Measurements from ENCODE around the gene STYXL1. TPM values are rescaled to one million over a fixed set of nuclear protein-coding genes. Genes with fewer than 3 reads are reported as not detected.
"Not testable (repeated sequence)": the region's sequence is repeated elsewhere in the genome, so short reads cannot be mapped to it uniquely, and the experiment has no call there.

STYXL1 gene
- total RNA-seq, 3 donors from 2014 or later: 27.5 to 38.3 (median 28.3) TPM

- H3K27me3 ChIP-seq: no peaks in the 10 kb centered on the region
- TF ChIP-seq POLR2A (IDR thresholded peaks at IDR 0.05): no peak
- TF ChIP-seq POLR2AphosphoS5 (IDR thresholded peaks at IDR 0.05): no peak
- no peak for TF ChIP-seq CTCF (IDR thresholded peaks at IDR 0.05)
- intact Hi-C loops (cut with DNase I; ENCODE audit: low total_unique reads): no loop called here
- no peaks in the 10 kb centered on the region for H3K4me1 ChIP-seq
- peak overlapping the region; percentile 74 to 83 for H3K27ac ChIP-seq
- no peaks in the 10 kb centered on the region for H3K36me3 ChIP-seq
- no peak overlapping the region for H3K4me3 ChIP-seq
- peak; percentile 65 to 78 for DNase-seq (ENCODE audit: low spot score in 2 of 2)
- H3K9me3 ChIP-seq: no peaks in the 10 kb centered on the region
These were observed 42.2 kb upstream of the STYXL1 start for GRCh38 chr7:76089865-76090475.

- H3K27ac ChIP-seq: peak overlapping the region in 1 of 2 donors; percentile 63
- H3K4me3 ChIP-seq; H3K27me3 ChIP-seq; DNase-seq (ENCODE audit: low spot score in 2 of 2); H3K36me3 ChIP-seq; intact Hi-C loops (cut with DNase I; ENCODE audit: low total_unique reads); H3K9me3 ChIP-seq; H3K4me1 ChIP-seq: not testable (repeated sequence)
These were observed 39.6 kb upstream of the STYXL1 start for GRCh38 chr7:76087362-76087791.

GRCh38 chr7:76086070-76086469 is 38.3 kb upstream of the STYXL1 start:
- Histone ChIP-seq H3K27me3 (no peaks in the 10 kb centered on the region), H3K36me3 (no peaks in the 10 kb centered on the region), H3K27ac (no peak overlapping the region), H3K4me3 (no peak overlapping the region), H3K9me3 (no peaks in the 10 kb centered on the region), H3K4me1 (no peaks in the 10 kb centered on the region)
- intact Hi-C loops (cut with DNase I; ENCODE audit: low total_unique reads): no loop called here
- DNase-seq (ENCODE audit: low spot score in 2 of 2): no peak
- TF ChIP-seq POLR2A (IDR thresholded peaks at IDR 0.05) (no peak), CTCF (IDR thresholded peaks at IDR 0.05) (no peak), POLR2AphosphoS5 (IDR thresholded peaks at IDR 0.05) (no peak)

GRCh38 chr7:76084115-76084514 is 36.3 kb upstream of the STYXL1 start:
- H3K4me1 ChIP-seq; H3K27me3 ChIP-seq; H3K4me3 ChIP-seq; intact Hi-C loops (cut with DNase I; ENCODE audit: low total_unique reads); H3K27ac ChIP-seq; DNase-seq (ENCODE audit: low spot score in 2 of 2); H3K36me3 ChIP-seq; H3K9me3 ChIP-seq: not testable (repeated sequence)

GRCh38 chr7:76080204-76080603 is 32.4 kb upstream of the STYXL1 start:
- Histone ChIP-seq H3K27me3 (no peaks in the 10 kb centered on the region), H3K4me3 (no peak overlapping the region), H3K36me3 (no peaks in the 10 kb centered on the region), H3K4me1 (no peaks in the 10 kb centered on the region), H3K9me3 (no peaks in the 10 kb centered on the region), H3K27ac (no peak overlapping the region)
- intact Hi-C loops (cut with DNase I; ENCODE audit: low total_unique reads): no loop called here
- no peak for TF ChIP-seq POLR2A (IDR thresholded peaks at IDR 0.05)
- no peak for TF ChIP-seq CTCF (IDR thresholded peaks at IDR 0.05)
- TF ChIP-seq POLR2AphosphoS5 (IDR thresholded peaks at IDR 0.05): no peak
- DNase-seq (ENCODE audit: low spot score in 2 of 2): no peak

- intact Hi-C loops (cut with DNase I; ENCODE audit: low total_unique reads): no loop called here
These were observed 29.6 kb upstream of the STYXL1 start for GRCh38 chr7:76077435-76077834.

More at GRCh38 chr7:76077435-76077834, 29.6 kb upstream of the STYXL1 start:
- Histone ChIP-seq H3K9me3 (peaks cover 0 to 7% of the 10 kb centered on the region in 2 donors), H3K36me3 (no peaks in the 10 kb centered on the region), H3K4me3 (no peak overlapping the region), H3K27me3 (no peaks in the 10 kb centered on the region), H3K4me1 (no peaks in the 10 kb centered on the region), H3K27ac (no peak overlapping the region)
- DNase-seq (ENCODE audit: low spot score in 2 of 2): no peak
- no peak for TF ChIP-seq CTCF (IDR thresholded peaks at IDR 0.05)

Data from breast epithelium (tissue), 4 donors.